Middle frontal gyrus (tissue), 1 donor: Measurements from ENCODE around the gene RAB11FIP3.
"Not testable (repeated sequence)": the region's sequence is repeated elsewhere in the genome, so short reads cannot be mapped to it uniquely, and the experiment has no call there.

Experiments used
- DNase-seq: peaks from one replicate; pipeline ENCODE4 v3.0.0-alpha.2; 2015; ENCODE audit warnings: low spot score; ENCODE audit errors: extremely low spot score

The RAB11FIP3 gene

GRCh38 chr16:466651-467050 is 41.2 kb downstream of the RAB11FIP3 start:
- no peak for DNase-seq

GRCh38 chr16:467249-467871 is 41.9 kb downstream of the RAB11FIP3 start:
- not testable (repeated sequence) for DNase-seq

- DNase-seq = no peak
These were observed 42.8 kb downstream of the RAB11FIP3 start for GRCh38 chr16:468068-468821.

GRCh38 chr16:469459-469858 is 44.0 kb downstream of the RAB11FIP3 start:
- not testable (repeated sequence) for DNase-seq

GRCh38 chr16:470418-470817 is 45.0 kb downstream of the RAB11FIP3 start:
- DNase-seq = no peak

- peak; percentile 81 for DNase-seq
These were observed 46.1 kb downstream of the RAB11FIP3 start for GRCh38 chr16:471353-472198.

GRCh38 chr16:472199-472504 is 46.7 kb downstream of the RAB11FIP3 start:
- no peak for DNase-seq

- DNase-seq = peak; percentile 35
These were observed 47.9 kb downstream of the RAB11FIP3 start for GRCh38 chr16:473046-474043.

GRCh38 chr16:474420-475122 is 49.1 kb downstream of the RAB11FIP3 start:
- DNase-seq = no peak

- DNase-seq = no peak
These were observed 50.6 kb downstream of the RAB11FIP3 start for GRCh38 chr16:476039-476438.

- DNase-seq = no peak
These were observed 52.1 kb downstream of the RAB11FIP3 start for GRCh38 chr16:477301-478157.

GRCh38 chr16:478287-478686 is 52.8 kb downstream of the RAB11FIP3 start:
- DNase-seq = not testable (repeated sequence)

GRCh38 chr16:482468-483185 is 57.2 kb downstream of the RAB11FIP3 start:
- no peak for DNase-seq

- no peak for DNase-seq
These were observed 58.1 kb downstream of the RAB11FIP3 start for GRCh38 chr16:483341-484075.

GRCh38 chr16:489606-490005 is 64.2 kb downstream of the RAB11FIP3 start:
- no peak for DNase-seq

GRCh38 chr16:490768-491167 is 65.3 kb downstream of the RAB11FIP3 start:
- DNase-seq = no peak

- no peak for DNase-seq
These were observed 65.9 kb downstream of the RAB11FIP3 start for GRCh38 chr16:491220-491919.
